Endometrial microvascular endothelial cells (primary cell): ENCODE measurements around the gene BTLA. TPM values are rescaled to one million over a fixed set of nuclear protein-coding genes. Genes with fewer than 3 reads are reported as not detected.

Experiments
- in situ Hi-C: cut with HindIII; loops from 2 replicates; pipeline ENCODE4 v1.10.0; 2017; ENCODE audit warnings: low sequenced_read_pairs, low pct_unique_long_range_greater_than_20kb; ENCODE audit errors: inconsistent ontology term
- total RNA-seq: library from RNA; depleted of rRNA; stranded (reverse); fragments of >200 nt; gene quantifications from one replicate; pipeline ENCODE4 v1.2.3, GENCODE V29; 2015; ENCODE audit errors: inconsistent ontology term

BTLA gene
- not detected for total RNA-seq

DNA sequence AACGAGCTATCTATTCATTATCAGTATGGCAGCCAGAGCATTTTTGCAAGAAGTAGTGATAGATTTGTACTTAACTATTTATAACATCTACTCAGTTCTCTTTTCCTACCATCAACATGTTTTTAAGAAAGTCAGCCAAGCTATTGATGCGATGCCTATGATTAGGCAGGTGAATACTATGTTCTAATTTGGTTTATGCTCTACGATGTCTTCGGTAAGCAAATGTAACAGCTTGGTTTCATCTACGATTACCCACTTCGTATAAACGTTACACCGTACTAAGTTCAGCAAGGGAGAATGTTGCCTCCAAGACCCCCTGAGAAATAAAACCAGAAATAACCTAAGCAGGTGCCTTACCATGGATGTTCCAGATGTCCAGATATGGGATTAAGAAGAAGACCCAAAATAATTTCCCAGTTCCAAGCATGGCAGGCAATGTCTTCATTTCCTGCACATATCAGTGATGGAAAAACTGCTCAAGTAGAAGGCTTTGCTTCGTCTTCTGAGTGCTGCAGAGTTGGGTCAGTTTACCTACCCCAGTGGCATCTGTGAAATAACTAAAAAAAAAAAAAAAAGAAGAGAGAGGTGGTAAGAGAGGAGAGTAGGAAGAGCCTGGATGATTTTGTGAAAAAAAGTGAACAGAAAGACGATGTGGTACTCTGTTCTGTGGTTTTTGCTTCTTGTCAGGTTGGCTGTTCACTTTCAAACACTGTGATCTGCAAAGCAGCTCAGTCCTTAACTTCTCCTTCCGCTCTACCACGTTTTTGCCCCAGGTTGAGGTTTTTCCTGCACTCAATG, at the start of gene BTLA:
BTLA (minus strand) TSS at position 559 of the 798 bp plus-strand sequence; CDS start at position 445, 114 bp downstream.
- in situ Hi-C loops = no loop called here

GRCh38 chr3:112546216-112546759, 47.0 kb upstream of the BTLA start:
- in situ Hi-C loops = no loop called here

GRCh38 chr3:112539825-112540650, 40.8 kb upstream of the BTLA start:
- in situ Hi-C loops = no loop called here

- in situ Hi-C loops = no loop called here
Observed at GRCh38 chr3:112531358-112531781, 32.1 kb upstream of the BTLA start.

GRCh38 chr3:112530573-112530972, 31.3 kb upstream of the BTLA start:
- in situ Hi-C loops = no loop called here

DNA sequence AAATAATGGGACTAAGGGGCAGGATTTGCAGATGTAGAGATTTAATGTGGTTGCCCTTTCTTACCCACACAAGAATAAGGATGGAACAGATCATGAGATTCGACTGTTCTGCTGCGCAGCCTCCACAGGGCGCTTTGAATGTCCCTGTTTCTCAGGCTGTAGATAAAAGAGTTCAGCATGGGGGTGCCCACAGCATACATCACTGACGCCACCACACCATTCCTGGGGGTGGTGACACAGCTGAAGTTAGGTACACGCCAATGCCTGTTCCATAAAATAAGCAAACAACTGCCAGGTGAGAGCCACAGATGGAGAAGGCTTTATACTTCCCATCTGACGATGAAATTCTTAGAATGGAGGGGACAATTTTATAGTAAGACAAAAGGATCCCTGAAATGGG, 24.9 kb upstream of the BTLA start:
- in situ Hi-C loops = loop anchor here (25.0 kb wide), 1 partner anchor 212 kb away; no protein-coding TSS in a partner anchor

GRCh38 chr3:112519424-112520001, 20.2 kb upstream of the BTLA start:
- in situ Hi-C loops = loop anchor here (25.0 kb wide), 1 partner anchor 207 kb away; no protein-coding TSS in a partner anchor

DNA sequence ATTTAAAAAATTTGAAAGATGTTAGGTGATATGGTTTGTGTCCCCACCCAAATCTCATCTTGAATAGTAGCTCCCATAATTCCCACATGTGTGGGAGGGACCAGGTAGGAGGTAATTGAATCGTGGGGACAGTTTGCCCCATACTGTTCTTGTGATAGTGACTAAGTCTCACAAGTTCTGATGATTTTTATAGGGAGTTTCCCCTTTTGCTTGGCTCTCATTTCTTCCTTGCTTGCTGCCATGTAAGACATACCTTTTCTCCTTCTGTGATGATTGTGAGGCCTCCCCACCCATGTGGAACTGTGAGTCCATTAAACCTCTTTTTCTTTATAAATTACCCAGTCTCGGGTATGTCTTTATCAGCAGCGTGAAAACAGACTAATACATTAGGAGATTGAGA, 19.7 kb upstream of the BTLA start:
- in situ Hi-C loops = loop anchor here (25.0 kb wide), 1 partner anchor 207 kb away; no protein-coding TSS in a partner anchor

- in situ Hi-C loops = loop anchor here (25.0 kb wide), 1 partner anchor 202 kb away; no protein-coding TSS in a partner anchor
Observed at GRCh38 chr3:112514527-112515128, 15.4 kb upstream of the BTLA start.

GRCh38 chr3:112512320-112512719, 13.0 kb upstream of the BTLA start:
- in situ Hi-C loops = loop anchor here (25.0 kb wide), 1 partner anchor 200 kb away; no protein-coding TSS in a partner anchor

DNA sequence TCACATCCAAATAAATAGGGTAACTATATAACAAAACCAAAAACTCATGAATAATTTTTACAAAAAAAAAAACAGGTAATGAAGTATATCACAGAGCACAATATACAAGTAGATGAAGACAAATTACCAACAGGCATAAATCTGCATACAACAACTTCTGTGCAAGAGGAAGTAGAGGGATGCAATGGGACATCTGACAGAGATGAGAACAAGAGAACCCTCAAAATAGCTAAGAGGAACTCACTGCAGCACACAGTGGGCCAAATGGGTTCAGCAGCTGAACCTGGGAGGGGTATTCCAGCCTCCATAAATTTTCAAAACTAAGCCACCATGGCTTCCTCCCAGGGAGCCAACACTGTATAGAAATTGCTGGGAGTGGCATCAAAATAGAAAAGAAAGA, 9.6 kb upstream of the BTLA start:
- in situ Hi-C loops = loop anchor here (25.0 kb wide), 1 partner anchor 197 kb away; no protein-coding TSS in a partner anchor

GRCh38 chr3:112508261-112508660, 9.0 kb upstream of the BTLA start:
- in situ Hi-C loops = loop anchor here (25.0 kb wide), 1 partner anchor 196 kb away; no protein-coding TSS in a partner anchor

GRCh38 chr3:112505907-112506306, 6.6 kb upstream of the BTLA start:
- in situ Hi-C loops = loop anchor here (25.0 kb wide), 1 partner anchor 194 kb away; no protein-coding TSS in a partner anchor

DNA sequence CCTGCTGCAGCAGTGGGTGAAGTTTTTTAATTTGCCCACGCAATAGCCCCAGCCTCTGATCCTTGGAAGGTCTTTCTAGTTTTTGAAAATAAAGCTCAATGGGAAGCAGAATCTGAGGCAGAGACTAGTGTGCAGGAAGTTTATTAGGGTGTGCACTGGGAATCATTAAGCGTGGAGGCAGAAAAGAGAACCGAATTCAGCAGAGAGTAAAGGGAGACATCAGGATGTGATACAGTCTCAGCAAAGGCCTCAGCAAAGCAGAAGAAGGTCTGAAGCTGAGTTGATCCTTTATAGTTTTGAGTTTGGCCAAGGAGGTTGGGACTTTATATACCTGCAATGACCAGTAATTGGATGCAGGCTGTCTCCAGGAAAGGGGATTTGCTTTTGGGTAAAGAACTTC, 4.9 kb upstream of the BTLA start:
- in situ Hi-C loops = loop anchor here (25.0 kb wide), 1 partner anchor 192 kb away; no protein-coding TSS in a partner anchor

DNA sequence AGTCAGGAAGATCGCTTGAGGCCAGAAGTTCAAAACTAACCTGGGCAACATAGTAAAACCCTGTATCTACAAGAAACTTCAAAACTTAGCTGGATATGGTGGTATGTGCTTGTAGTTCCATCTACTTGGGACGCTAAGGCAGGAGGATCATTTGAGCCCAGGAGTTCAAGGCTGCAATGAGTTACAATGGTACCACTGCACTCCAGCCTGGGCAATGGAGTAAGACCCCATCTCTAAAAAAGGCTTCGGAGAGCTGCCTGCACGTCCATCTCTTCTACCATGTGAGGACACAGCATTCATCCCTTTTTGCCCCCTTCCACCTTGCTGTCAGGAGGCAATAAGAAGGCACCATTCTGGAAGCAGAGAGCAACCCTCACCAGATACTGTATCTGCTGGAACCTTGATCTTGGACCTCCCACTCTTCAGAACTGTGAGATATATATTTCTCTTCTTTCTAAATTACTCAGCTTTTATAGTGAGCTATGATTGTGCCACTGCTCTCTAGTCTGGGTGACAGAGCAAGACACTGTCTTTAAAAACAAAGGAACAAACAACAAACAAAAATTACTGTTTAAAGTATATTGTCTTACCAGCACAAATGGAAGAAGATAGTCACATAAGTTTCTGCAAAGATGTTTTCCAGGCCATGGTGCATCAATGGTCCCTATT, 4.2 kb upstream of the BTLA start:
- in situ Hi-C loops = loop anchor here (25.0 kb wide), 1 partner anchor 191 kb away; no protein-coding TSS in a partner anchor

- in situ Hi-C loops = loop anchor here (25.0 kb wide), 1 partner anchor 188 kb away; no protein-coding TSS in a partner anchor
Observed at GRCh38 chr3:112500621-112501020, 1.3 kb upstream of the BTLA start.

GRCh38 chr3:112497897-112498548, 1.2 kb downstream of the BTLA start:
- in situ Hi-C loops = no loop called here
